AG09309 (cell line): ENCODE data around the gene PLPPR4.

ENCODE experiments used
- DNase-seq: peaks from one replicate; pipeline ENCODE4 v3.0.0-alpha.2; 2010; ENCODE audit warnings: low read depth
- H3K4me3 ChIP-seq: 2 replicates; pipeline ENCODE4 v1.5.1; 2011; ENCODE audit warnings: mild to moderate bottlenecking, low read depth, low read length, moderate library complexity; ENCODE audit not compliant: control insufficient read depth
- TF ChIP-seq, protein P1 (sequence below): IDR thresholded peaks from 2 replicates; pipeline ENCODE4 v1.5.1; 2011; ENCODE audit warnings: mild to moderate bottlenecking, low read depth, low read length, inconsistent platforms; ENCODE audit not compliant: insufficient read depth, control insufficient read depth; ENCODE audit errors: missing control alignments

Gene PLPPR4

DNA sequence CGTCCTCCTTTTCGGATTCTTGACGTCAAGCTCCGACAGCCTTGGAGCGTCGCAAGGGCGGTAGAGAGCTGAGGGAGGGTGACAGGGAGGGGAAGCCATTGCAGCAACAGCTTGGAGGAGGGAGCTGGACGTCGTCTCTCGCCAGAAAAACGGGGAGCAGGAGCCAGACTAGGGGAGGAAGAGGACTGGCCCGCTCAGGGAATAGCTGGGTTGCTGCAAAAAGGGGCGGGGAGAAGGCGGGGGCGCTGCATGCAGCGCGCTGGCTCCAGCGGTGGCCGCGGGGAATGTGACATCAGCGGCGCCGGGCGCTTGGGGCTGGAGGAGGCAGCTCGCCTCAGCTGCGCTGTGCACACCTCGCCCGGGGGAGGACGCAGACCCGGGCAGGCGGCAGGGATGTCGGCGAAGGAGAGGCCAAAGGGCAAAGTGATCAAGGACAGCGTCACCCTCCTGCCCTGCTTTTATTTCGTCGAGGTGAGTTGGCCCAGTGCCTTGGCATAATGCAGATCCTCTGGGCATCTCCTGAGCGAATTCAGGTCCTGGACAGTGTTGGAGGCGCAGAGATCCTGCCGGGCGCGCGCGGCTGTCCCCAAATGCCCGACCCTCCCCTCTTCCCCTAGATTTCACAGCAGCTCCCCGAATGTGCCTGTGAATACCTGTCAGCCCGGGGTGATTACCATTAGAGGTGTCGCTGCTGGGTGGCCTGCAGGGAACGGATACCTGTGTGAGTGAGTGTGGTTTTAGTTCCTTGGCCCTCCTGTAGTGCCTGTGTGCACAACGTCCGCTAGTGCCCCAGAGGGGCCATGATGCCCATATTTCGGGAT lies at the start of gene PLPPR4:
TSS of gene PLPPR4 (plus strand) at position 292 of the 821 bp plus-strand sequence. CDS start at position 394, 102 bp downstream.
- no peak for DNase-seq
- peak within 1 kb of the TSS; percentile 57 for H3K4me3 ChIP-seq
- TF ChIP-seq, protein P1, sequence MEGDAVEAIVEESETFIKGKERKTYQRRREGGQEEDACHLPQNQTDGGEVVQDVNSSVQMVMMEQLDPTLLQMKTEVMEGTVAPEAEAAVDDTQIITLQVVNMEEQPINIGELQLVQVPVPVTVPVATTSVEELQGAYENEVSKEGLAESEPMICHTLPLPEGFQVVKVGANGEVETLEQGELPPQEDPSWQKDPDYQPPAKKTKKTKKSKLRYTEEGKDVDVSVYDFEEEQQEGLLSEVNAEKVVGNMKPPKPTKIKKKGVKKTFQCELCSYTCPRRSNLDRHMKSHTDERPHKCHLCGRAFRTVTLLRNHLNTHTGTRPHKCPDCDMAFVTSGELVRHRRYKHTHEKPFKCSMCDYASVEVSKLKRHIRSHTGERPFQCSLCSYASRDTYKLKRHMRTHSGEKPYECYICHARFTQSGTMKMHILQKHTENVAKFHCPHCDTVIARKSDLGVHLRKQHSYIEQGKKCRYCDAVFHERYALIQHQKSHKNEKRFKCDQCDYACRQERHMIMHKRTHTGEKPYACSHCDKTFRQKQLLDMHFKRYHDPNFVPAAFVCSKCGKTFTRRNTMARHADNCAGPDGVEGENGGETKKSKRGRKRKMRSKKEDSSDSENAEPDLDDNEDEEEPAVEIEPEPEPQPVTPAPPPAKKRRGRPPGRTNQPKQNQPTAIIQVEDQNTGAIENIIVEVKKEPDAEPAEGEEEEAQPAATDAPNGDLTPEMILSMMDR: no peak

GRCh38 chr1:99216956-99217355 lies 47.3 kb upstream of the PLPPR4 start:
- TF ChIP-seq, protein P1: no peak
- no peak overlapping the region for H3K4me3 ChIP-seq
- no peak for DNase-seq

DNA sequence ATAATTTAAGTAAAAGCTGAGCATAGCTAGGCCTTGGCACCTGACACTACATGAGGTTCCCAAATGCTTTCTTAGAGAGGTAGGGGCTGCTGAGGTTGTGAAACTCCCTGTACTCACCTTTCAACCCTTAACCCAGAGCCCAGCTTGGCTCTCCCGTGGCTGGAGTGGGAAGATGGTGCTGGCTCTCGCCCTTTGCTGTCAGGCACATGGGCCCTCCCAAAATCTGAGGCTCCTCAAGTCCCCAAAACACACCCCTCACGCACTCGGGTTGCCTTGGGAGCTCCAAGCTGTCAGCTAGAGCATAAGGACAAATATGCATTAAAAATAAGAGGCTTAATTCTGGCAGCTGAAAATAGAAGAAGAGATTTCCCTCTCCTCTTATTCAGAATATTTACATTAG lies 46.7 kb upstream of the PLPPR4 start:
- no peak for DNase-seq
- TF ChIP-seq, protein P1: no peak
- no peak overlapping the region for H3K4me3 ChIP-seq

DNA sequence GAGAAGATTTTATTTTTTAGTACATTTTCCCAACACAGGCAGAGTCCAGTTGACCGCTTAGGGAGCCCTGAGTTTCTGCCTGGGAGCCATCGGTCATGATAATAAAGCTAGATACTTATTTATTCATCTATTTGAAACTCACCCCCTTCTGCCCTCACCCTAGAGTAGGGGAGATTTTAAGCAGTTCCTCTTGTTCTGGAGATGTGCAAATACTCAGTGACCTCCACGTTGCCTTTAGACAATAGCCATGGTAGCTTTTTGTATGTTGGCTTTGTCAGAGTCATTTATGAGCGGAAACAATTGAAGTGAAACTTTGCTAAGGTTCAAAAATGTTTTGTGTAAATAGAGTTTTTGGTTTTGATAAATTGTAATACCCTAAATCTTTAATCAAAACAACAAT lies 45.7 kb upstream of the PLPPR4 start:
- no peak overlapping the region for H3K4me3 ChIP-seq
- no peak for DNase-seq
- TF ChIP-seq, protein P1: no peak

DNA sequence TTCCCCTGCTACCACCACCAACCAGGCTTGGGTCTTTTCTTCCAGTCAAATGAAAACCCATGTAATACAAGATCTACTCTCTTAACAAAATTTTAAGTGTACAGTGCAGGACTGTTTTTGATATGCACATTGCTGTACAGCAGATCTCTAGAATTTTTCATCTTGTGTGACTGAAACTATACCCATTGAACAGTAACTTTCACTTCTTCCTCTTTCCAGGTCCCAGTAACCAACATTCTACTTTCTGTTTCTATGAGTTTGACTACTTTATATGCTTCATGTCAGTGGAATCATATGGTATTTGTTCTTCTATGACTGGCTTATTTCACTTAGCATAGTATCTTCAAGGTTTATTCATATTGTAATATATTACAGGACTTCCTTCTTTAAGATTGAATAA lies 45.3 kb upstream of the PLPPR4 start:
- TF ChIP-seq, protein P1: no peak
- DNase-seq: no peak
- H3K4me3 ChIP-seq: no peak overlapping the region

GRCh38 chr1:99227056-99227897 lies 37.0 kb upstream of the PLPPR4 start:
- TF ChIP-seq, protein P1: no peak
- no peak for DNase-seq
- no peak overlapping the region for H3K4me3 ChIP-seq
